DND-41 (cell line): ENCODE measurements around the gene TSPAN18.

Experiments used
- ATAC-seq: fragments of 200-7000 bp; cut with Tn5 transposase; 3 replicates; pipeline ENCODE4 v1.9.1; 2021; ENCODE audit warnings: low read depth; ENCODE audit not compliant: insufficient read depth
- DNase-seq: peaks from one replicate; pipeline ENCODE4 v3.0.0-alpha.2; 2020
- H2AFZ ChIP-seq: 2 replicates; pipeline ENCODE4 v1.6.0; 2012; ENCODE audit warnings: low read depth, low read length
- H3K27ac ChIP-seq: 2 replicates; pipeline ENCODE4 v1.5.1; 2012; ENCODE audit warnings: low read length, inconsistent platforms
- H3K27me3 ChIP-seq: fragments of 200-600 bp; sonication (generic); 2 replicates; pipeline ENCODE4 v1.6.0; 2012; ENCODE audit warnings: low read length, mild to moderate bottlenecking, inconsistent platforms; ENCODE audit not compliant: insufficient read depth, poor library complexity
- H3K36me3 ChIP-seq: 2 replicates; pipeline ENCODE4 v1.5.1; 2012; ENCODE audit warnings: low read length, inconsistent platforms; ENCODE audit not compliant: insufficient read depth
- H3K4me1 ChIP-seq: 2 replicates; pipeline ENCODE4 v1.5.1; 2012; ENCODE audit warnings: mild to moderate bottlenecking, low read length; ENCODE audit not compliant: insufficient read depth
- H3K4me2 ChIP-seq: 2 replicates; pipeline ENCODE4 v1.6.0; 2012; ENCODE audit warnings: mild to moderate bottlenecking, moderate library complexity, low read length, inconsistent platforms; ENCODE audit not compliant: insufficient read depth
- H3K4me3 ChIP-seq, 2 experiments: fragments of 200-600 bp in 1 of 2; shearing (Covaris generic) in 1 of 2; 2 replicates each; pipeline ENCODE4 v1.5.1; 2012 to 2016; ENCODE audit warnings: inconsistent platforms in 2 of 2, low read length in 2 of 2, mild to moderate bottlenecking in 2 of 2, low read depth in 1 of 2, moderate library complexity in 1 of 2
- H3K79me2 ChIP-seq: 2 replicates; pipeline ENCODE4 v1.6.0; 2012; ENCODE audit warnings: low read length, inconsistent platforms; ENCODE audit not compliant: insufficient read depth
- H3K9ac ChIP-seq: 2 replicates; pipeline ENCODE4 v1.6.0; 2012; ENCODE audit warnings: low read depth, mild to moderate bottlenecking, inconsistent platforms, low read length, moderate library complexity
- H3K9me3 ChIP-seq: 2 replicates; pipeline ENCODE4 v1.5.1; 2012; ENCODE audit warnings: low read length, moderate library complexity, mild to moderate bottlenecking, inconsistent platforms; ENCODE audit not compliant: insufficient read depth, severe bottlenecking
- H4K20me1 ChIP-seq: 2 replicates; pipeline ENCODE4 v1.6.0; 2012; ENCODE audit warnings: low read length; ENCODE audit not compliant: insufficient read depth
- EZH2 ChIP-seq: IDR thresholded peaks from 3 replicates; pipeline ENCODE4 v1.6.1; 2012; ENCODE audit warnings: borderline replicate concordance, low read depth, mild to moderate bottlenecking, moderate library complexity, low read length, inconsistent platforms; ENCODE audit not compliant: severe bottlenecking
- TF ChIP-seq, protein P1 (sequence below): IDR thresholded peaks from 2 replicates; pipeline ENCODE4 v1.5.1; 2012; ENCODE audit warnings: borderline replicate concordance, low read length, moderate library complexity, mild to moderate bottlenecking; ENCODE audit not compliant: poor library complexity, severe bottlenecking; ENCODE audit errors: extremely low read depth

TSPAN18 gene

DNA sequence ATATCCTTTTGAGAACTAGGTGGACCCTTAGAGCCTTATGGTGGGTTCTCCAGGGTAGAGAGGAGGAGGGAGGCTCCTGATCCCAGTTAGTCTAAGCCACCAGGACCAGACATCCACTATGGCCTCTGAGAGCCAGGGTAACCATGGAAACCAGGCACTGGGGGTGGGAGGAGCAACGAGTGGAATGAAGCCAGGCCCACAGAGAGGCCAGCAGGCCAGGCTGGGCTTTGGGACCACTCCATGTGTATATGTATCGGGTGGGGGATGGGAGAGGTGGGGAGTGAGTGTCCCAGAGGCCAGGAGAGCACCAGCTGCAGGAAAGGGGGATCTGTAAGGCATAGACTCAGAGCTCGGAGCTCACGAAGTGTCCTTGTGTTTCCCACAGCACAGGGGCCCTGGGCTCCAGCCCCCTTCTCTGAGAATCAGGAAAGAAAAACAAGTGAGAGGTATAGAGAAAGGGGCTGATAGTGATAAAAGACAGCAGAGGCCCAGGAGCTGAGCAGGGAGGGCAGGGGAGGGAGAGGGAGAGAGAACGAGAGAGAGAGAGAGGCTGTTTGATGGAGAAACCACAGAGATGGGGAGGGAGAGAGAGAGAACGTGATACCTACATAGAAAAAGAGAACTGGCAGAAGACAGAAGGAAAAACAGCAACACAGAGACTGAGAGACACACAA, 15.5 kb upstream of the TSPAN18 start:
- Histone ChIP-seq H3K27ac (no peak overlapping the region), H3K9me3 (no peaks in the 10 kb centered on the region), H3K4me3 (no peak overlapping the region), H3K27me3 (no peaks in the 10 kb centered on the region), H3K4me1 (no peaks in the 10 kb centered on the region), H3K4me2 (no peak overlapping the region), H2AFZ (no peak overlapping the region), H3K79me2 (no peaks in the 10 kb centered on the region), H3K36me3 (no peaks in the 10 kb centered on the region), H3K9ac (no peak overlapping the region), H4K20me1 (no peaks in the 10 kb centered on the region)
- DNase-seq (no peak), ATAC-seq (no peak)
- no peak for TF ChIP-seq EZH2
- TF ChIP-seq, protein P1, sequence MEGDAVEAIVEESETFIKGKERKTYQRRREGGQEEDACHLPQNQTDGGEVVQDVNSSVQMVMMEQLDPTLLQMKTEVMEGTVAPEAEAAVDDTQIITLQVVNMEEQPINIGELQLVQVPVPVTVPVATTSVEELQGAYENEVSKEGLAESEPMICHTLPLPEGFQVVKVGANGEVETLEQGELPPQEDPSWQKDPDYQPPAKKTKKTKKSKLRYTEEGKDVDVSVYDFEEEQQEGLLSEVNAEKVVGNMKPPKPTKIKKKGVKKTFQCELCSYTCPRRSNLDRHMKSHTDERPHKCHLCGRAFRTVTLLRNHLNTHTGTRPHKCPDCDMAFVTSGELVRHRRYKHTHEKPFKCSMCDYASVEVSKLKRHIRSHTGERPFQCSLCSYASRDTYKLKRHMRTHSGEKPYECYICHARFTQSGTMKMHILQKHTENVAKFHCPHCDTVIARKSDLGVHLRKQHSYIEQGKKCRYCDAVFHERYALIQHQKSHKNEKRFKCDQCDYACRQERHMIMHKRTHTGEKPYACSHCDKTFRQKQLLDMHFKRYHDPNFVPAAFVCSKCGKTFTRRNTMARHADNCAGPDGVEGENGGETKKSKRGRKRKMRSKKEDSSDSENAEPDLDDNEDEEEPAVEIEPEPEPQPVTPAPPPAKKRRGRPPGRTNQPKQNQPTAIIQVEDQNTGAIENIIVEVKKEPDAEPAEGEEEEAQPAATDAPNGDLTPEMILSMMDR: no peak

DNA sequence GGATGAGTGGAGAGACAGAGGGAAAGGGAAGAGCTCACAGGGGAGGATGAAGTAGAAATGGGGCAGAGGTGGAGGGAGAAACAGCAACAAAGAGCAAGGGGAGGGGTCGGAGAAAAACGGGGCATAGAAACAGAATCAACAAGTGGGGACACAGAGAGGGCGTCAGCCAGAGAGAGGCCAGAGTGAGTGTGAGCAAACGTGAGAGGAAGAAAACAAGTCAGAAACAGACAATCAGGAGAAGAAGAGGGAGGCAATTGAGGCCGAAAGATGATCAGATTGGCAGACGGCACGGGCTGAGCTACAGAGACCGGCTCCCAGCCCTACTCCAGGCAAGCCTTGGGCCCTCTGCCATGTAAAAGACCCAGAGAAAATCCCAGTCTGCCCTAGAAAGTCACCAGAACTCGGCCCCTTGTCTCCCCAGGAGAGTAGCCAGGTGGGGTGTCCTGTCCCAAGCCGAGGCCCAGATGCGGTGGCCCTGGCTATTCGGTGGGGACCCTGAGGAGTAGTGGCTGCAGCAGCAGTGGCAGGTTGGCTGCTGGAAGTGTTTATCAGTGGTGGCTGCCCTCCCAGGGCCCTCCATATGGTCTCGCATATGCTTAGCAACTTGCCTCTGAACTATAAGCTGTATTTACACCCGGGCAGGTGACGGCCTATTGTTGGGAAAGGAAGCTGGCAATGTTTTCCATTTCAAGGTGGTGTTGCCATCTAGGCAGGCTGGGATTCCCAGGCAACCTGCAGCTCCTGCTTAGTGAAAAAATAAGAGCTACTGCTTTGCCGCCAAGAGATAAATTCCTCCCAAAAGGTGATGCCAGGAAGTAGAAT, 14.8 kb upstream of the TSPAN18 start:
- ATAC-seq: no peak

DNA sequence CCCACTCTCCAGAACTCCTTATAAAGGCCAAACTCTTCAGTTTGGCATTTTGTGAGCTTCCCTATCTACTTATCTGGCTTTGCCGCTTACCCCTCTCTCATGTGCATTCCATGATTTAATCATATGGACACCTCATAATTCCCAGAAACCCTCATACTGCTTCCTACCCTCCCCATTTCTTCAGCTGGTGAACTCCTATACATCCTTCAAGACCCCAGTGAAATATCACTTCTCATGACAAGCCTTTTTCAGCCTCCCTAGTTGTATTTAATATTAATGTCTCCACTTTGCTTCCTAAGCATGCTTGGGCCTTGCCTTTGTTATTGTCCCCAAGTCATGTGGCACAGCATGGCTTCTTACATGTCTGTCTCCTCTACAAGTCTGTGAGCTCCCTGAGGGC, 13.7 kb upstream of the TSPAN18 start:
- Histone ChIP-seq H3K36me3 (no peaks in the 10 kb centered on the region), H3K4me1 (no peaks in the 10 kb centered on the region), H2AFZ (no peak overlapping the region), H3K9me3 (no peaks in the 10 kb centered on the region), H3K27me3 (no peaks in the 10 kb centered on the region), H3K27ac (no peak overlapping the region), H3K9ac (no peak overlapping the region), H3K4me3 (no peak overlapping the region), H3K79me2 (no peaks in the 10 kb centered on the region), H4K20me1 (no peaks in the 10 kb centered on the region), H3K4me2 (no peak overlapping the region)
- no peak for TF ChIP-seq EZH2
- TF ChIP-seq, protein P1: no peak
- no peak for DNase-seq
- ATAC-seq: no peak

More for the DNA sequence above, 14.8 kb upstream of the TSPAN18 start:
- no peak overlapping the region for H3K4me3 ChIP-seq
- no peaks in the 10 kb centered on the region for H3K9me3 ChIP-seq
- no peaks in the 10 kb centered on the region for H3K4me1 ChIP-seq
- H3K36me3 ChIP-seq: no peaks in the 10 kb centered on the region
- H2AFZ ChIP-seq: no peak overlapping the region
- H3K27me3 ChIP-seq: no peaks in the 10 kb centered on the region
- no peak for DNase-seq
- H3K27ac ChIP-seq: no peak overlapping the region
- no peak overlapping the region for H3K4me2 ChIP-seq
- H3K9ac ChIP-seq: no peak overlapping the region
- TF ChIP-seq, protein P1: no peak
- no peak for TF ChIP-seq EZH2
- H3K79me2 ChIP-seq: no peaks in the 10 kb centered on the region
- H4K20me1 ChIP-seq: no peaks in the 10 kb centered on the region
